Measurements from ENCODE around the gene PHACTR3. TPM values are rescaled to one million over a fixed set of nuclear protein-coding genes. Genes with fewer than 3 reads are reported as not detected.

The PHACTR3 gene
- total and polyA plus RNA-seq, 2 experiments from 2014 or later: 0.45 to 0.61 TPM

- H3K4me3 Mint-ChIP-seq: no peak overlapping the region
- no peaks in the 10 kb centered on the region; the same call in 2 of the 3 replicates for H3K9me3 Mint-ChIP-seq
- Histone ChIP-seq H4K20me1 (replicated peaks; ENCODE audit: insufficient read depth) (no peaks in the 10 kb centered on the region), H3K4me2 (no peak overlapping the region), H3K4me3 (no peak overlapping the region), H3K36me3 (ENCODE audit: insufficient read depth) (no peaks in the 10 kb centered on the region), H3K79me2 (replicated peaks; ENCODE audit: insufficient read depth) (no peaks in the 10 kb centered on the region), H3K27ac (ENCODE audit: low read depth) (no peak overlapping the region), H2AFZ (no peak overlapping the region), H3K9me2 (ENCODE audit: insufficient read depth) (no peaks in the 10 kb centered on the region), H3K4me1 (ENCODE audit: insufficient read depth) (no peaks in the 10 kb centered on the region), H3F3A (replicated peaks; ENCODE audit: low read depth) (no peaks in the 10 kb centered on the region), H3K27me3 (ENCODE audit: insufficient read depth) (no peaks in the 10 kb centered on the region; the same call in 1 of the 2 replicates)
- no peak for DNase-seq (ENCODE audit: low spot score)
- no peak for ATAC-seq
- H3K27me3 Mint-ChIP-seq (ENCODE audit: insufficient read depth, low read depth, poor library complexity): peaks cover 8% of the 10 kb centered on the region
- H3K36me3 Mint-ChIP-seq (ENCODE audit: low read depth): no peaks in the 10 kb centered on the region; the same call in 2 of the 3 replicates
- TF ChIP-seq EZH2phosphoT487 (IDR thresholded peaks at IDR 0.05; ENCODE audit: unreplicated experiment) (no peak), CTCF (conservative IDR thresholded peaks at IDR 0.05; ENCODE audit: low read depth in 2 of 2) (no peak), ZNF331 (CRISPR knock-in tag; IDR thresholded peaks at IDR 0.05; ENCODE audit: low read depth) (no peak), CREB1 (CRISPR knock-in tag; IDR thresholded peaks at IDR 0.05; ENCODE audit: low read depth) (no peak), NANOG (IDR thresholded peaks at IDR 0.05; ENCODE audit: borderline replicate concordance) (no peak), ETS1 (IDR thresholded peaks at IDR 0.05) (no peak), EZH2 (IDR thresholded peaks at IDR 0.05; ENCODE audit: low read depth, unreplicated experiment) (no peak), REST (IDR thresholded peaks at IDR 0.05; ENCODE audit: unreplicated experiment) (no peak), STAT1 (IDR thresholded peaks at IDR 0.05; ENCODE audit: unreplicated experiment) (no peak), JUNB (IDR thresholded peaks at IDR 0.05; ENCODE audit: unreplicated experiment) (no peak), POLR2AphosphoS5 (IDR thresholded peaks at IDR 0.05; ENCODE audit: low read depth) (no peak), ZNF462 (CRISPR knock-in tag; IDR thresholded peaks at IDR 0.05) (no peak), ZNF114 (CRISPR knock-in tag; IDR thresholded peaks at IDR 0.05) (no peak)
- no peaks in the 10 kb centered on the region for H3K4me1 Mint-ChIP-seq
- H3K27ac Mint-ChIP-seq: no peak overlapping the region
Measured at GRCh38 chr20:59742351-59743095, 138.2 kb downstream of the PHACTR3 start.
